ENCODE measurements around the gene DYRK4.
A peak's percentile ranks its signal among the peaks of the same experiment; 100 is the strongest.

The DYRK4 gene

DNA sequence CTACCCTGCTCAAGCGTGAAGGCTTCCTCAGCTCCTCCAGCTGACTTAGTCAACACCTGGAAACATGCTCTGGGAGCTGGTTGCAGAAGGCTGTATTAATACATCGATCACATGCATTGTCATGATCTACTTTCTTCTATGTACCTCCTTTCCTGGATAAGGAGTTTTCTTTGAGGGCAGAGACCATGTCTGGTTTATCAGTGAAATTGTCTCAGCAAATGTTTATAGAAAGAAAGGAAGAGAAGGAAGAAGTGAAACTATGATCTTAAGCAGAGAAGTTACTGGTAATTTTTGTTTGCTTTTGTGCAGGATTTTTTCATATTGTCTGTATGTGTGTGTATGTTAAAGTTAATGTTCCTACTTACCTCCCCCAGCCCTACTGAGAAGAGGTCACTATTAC, 4.5 kb downstream of the DYRK4 start:
- no peak for DNase-seq

DNA sequence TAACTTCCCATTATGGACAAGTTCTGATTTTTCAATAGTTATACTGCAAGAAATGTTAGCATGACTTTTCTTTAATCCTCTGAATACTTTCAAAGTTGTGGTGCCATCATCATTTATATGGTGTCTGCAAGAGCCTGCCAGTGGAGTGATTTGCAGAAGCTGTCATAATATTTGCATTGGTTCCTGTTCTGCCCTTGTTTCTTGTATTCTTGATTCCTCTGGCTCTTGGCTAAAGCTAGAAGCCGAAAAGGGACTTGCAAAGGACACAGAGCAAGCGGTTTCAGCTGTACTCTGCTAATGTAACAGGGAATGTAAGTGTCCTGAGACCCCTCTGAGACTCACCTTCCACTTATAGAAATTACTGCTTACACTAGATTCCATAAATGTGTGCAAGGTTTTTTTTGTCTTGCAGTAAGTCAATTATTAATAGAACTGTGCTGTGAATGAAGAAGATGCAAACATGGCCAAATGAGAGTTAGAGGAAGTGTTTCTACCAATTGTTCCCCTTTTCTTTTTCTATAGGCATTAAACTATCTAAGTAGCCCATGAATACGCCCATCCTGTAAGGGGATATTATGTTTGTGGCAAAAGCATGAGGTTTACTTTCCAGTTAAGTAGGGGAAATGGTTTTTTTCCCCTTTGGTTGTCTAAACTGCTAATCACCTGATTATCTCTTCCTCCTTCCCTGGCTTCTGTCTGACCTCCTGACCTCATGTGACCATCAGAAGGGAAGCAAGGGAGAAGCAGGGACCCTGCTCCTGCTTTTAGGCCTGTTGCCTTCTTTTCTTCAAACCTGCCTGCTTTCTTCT, 5.3 kb downstream of the DYRK4 start:
- DNase-seq, result no peak

DNA sequence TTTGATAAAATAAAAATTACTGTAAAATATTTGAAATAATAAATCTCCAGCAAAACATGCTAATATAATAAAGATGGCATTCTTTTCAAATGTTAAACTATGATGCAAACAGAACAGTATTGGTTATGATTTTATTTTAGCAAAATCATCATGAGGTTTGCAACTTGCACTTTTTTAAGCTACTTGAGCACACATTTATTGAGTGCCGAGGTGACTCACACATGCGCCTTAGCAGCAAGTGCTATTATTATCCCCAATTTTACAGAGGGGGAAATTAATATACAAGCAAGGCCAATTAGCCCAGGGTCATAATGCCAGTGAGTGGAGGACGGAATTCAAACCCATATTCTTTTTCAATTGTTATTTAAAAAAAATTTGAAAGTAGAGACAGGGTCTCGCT, 7.3 kb downstream of the DYRK4 start:
- no peak for DNase-seq

DNA sequence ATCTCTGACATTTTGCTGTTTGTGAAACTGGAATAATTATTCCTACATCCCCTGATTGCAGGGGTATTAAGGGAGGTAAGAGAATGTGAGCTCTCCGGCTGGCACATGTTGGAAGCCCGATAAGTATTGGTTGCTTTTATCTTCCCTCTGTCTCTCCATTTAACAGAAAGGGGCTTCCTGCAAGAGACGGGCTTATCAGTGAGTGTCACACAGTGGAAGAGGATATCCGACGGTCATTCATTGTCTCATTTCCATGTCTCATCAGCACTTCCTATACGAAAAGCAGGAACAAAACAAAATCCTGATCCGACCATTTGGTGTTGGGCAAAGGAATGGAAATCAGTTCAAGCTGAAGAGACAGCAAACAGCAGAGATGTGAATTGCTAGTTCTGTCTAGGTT, 10.7 kb downstream of the DYRK4 start:
- no peak for DNase-seq

DNA sequence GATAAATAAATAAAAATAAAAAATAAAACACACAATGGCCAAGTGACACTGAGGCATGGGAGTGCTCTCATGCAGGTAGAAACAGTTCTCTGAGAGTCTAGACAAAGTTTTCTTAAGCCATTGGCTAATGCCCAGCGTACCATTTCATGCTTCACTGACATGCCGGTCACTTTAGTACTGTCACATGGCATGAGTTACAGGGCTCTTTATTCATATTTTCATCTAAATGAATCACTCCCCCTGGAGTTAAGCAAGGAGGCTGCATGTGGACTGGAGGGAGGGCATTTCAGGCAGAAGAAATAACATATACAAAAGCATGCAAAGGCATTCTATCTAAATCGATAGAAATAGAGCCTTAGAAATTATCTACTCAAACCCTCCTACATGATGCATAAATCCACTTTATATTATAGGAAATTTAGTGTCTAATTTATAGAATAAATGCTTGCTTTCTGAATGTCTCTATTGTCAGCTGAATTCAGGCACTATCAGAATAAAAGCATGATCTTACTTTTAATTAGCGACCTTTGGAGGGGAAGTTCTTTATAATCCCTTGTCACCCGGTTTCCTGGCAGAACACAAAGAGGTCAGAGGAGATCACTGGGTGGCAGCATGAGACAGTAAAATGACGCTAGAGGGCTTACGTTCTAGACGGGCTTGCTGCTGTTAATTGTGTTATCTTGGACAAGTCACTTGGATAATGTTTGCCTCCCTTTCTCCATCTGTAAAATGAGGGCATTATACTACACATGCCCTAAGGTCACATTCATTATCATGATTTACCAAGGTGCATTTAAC, 17.5 kb downstream of the DYRK4 start:
- DNase-seq, result no peak

DNA sequence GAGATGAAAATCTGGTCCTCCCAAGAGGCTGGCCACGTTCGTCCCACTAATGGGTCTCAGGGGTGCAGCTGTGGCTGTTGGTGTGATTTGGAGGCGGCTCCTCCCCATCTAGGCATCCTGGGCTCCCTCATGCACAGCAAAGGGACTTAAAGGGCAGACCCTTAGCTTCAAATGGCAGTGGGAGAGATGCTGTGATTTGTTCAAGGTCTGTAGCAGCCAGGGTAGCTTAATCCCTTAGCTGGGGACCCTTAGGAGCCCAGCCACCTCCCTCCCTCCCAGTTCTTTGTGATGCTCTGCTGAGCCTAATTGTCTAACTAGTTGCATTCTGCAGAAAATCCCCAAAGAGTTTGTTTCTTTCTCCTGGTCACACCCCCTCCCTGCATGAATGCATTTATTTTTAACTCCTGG, 18.3 kb downstream of the DYRK4 start:
- DNase-seq, result no peak

DNA sequence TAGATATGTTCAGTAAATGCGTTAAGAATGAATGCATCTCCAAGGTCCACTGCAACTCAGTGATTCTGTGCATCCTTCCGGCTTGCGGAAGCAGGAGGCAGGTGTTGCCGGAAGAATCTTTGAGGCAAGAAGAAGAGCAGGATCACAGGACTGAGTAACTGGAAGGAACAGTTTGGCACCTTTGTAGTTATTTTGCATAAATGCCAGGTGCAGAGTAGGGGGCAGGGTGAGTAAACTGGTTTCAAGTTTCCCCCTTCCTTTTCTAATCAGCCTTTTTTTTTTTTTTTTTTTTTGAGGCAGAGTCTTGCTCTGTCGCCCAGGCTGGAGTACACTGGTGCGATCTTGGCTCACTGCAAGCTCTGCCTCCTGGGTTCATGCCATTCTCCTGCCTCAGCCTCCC, 22.3 kb downstream of the DYRK4 start:
- DNase-seq, result no peak

DNA sequence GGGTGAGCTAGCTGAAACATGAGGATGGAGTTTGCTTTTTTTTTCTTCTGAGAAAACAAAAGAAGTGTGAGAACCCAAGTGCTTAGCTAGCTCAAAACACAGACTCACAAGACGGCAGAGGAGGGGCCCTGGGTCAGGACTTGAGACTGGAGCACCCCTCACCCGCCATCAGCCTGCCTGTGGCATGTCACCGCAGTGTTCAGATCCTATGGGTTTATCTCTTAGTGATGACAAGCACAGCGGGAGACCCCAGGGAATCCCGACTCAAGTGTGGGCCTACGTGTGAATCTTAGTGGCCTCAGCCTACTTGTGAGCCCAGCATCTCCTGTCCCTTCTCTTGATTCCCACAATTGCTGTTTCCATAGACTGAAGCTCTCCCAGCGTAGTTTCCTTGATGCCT, 22.9 kb downstream of the DYRK4 start:
- no peak for DNase-seq

DNA sequence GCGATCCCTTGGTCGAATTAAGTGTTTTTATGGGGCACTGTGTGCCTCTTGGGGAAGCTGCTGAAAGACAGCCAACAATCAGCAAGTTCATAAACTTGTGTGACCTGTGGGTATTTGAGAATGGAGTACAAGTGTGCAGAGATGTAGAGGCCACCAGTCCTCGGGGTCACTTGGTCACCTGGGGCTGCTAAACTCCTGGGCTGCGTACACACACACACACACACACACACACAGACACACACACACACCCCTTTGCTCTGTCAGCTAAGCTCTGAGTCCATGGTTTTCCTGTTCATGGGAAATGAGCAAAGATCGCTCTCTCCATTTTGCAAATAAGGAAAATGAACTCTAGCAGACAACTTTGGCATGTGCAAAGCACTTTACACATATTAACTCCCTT, 24.5 kb downstream of the DYRK4 start:
- no peak for DNase-seq

DNA sequence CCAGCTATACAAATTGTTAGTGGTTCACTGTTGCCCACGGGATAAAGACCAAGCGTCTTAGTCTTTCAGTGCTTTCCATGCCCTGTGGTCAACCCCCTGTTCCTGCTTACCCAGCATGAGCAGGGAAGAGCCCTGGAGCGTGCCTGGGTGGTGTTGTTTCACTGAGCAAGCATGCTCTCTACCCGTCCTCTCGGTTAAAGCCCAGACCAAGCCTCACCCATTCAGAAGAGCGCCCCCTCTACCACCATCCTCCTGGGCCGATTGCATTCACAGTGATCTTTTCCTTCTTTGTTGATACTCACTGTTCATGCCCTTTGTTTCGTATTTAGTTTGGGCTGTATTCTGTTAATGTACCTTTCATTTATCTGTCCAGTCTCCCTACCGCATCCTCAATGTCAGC, 25.1 kb downstream of the DYRK4 start:
- no peak for DNase-seq

DNA sequence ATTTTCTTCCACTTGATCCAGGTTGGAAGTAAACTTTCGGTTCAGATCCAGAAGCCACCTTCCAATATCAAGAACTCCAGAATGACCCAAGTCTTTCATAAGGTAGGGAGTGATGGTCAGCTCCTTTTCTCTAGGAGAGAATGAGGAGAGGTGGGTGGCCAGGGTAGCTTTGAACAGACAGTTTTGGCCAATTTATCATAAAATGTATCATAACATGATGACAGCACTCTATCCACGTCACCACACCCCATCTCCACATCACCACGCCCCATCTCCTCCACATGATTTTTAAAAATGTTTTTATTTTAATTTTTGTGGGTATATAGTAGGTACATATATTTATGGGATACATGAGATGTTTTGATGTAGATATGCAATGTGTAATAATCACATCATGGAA, 26.9 kb downstream of the DYRK4 start:
- DNase-seq, result no peak

DNA sequence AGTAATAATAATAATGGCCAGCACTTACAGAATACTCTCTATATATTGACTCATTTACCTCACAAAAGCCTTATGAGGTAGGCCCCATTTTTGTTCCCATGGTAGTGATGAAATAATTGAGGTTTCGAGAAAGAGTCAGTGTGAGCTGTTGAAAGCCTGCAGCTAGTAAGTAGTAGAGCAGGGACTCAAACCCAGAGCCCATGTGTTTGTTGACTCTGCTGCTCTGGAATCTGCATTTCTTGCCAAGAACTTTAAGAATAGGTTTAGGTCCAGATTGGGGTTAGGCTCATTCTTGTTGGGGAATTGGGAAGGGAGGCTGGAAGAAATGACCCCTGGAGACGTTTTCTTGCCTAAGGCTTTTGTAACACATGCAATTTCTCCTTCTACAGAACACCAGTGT, 27.9 kb downstream of the DYRK4 start:
- no peak for DNase-seq

DNA sequence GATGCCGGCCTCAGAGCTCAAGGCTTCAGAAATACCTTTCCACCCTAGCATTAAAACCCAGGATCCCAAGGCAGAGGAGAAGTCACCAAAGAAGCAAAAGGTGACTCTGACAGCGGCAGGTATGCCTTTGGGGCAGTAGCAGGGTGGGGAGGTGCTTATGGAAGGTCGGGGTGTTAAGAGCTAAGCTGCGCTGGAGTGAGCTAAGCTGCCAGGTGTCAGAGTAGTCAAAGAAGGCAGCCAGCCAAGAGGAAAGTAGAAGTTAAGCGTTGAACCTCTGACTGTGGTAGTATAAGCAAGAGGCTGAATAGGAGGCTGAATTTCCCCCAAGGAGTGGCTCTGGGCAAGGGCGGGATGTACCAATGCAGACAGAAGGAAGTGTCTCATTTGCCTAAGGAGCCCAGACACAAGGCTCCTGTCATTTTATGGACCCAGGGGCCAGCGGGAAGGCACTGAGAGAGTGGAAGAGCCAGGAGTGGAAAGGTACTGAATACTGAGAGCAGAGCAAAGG, 29.2 kb downstream of the DYRK4 start:
- DNase-seq, result no peak

DNA sequence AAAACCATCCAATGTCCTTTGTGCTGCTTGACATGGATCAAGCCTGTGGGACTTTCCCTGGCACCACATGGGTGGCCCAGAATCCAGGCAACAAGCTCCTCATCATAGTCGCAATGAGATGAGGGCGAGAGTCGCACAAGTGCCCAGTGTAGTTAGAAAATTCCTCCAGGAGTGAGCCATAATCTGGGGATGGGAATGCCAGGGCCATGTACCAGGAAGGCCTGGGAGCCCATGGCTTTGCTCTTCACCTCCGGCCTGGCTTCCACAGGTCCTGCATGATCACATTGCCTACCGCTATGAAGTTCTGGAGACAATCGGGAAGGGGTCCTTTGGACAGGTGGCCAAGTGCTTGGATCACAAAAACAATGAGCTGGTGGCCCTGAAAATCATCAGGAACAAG, 33.9 kb downstream of the DYRK4 start:
- no peak for DNase-seq

DNA sequence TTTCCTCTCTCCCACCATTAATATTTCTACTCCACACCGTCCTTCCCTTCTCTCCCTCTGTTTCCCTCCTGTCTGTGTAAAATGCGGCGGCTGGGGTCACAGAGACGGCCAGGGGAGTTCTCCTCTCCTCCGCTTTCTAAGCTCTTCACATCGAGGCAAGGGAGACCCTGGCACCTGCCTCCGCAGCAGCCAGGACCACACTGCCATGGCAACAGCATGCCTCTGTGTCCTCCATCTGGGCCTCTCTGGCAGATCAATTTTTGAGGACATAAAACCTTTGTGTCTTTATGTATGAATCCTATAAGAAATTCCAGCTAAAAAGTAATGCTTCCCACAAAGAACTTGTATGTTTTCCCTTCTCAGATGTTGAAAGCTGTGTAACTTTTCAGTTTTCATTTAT, 41.4 kb downstream of the DYRK4 start:
- no peak for DNase-seq

DNA sequence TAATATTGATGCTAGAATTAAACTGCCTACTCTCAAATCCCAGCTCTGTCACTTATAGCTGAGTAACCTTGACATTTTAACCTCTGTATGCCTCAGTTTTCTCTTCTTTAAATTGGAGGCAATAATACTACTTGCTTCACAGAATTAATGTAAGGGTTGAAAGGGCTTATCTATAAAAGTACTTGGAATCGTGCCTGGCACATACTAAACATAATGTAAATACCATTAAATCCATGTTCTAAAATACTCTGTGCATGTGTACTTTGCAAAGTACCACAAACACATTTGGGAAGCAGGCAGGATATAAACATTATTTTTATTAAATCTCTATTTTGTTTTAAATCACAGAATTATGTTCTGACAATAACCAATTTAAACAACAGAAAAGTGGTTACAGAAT, 41.9 kb downstream of the DYRK4 start:
- DNase-seq, result no peak

DNA sequence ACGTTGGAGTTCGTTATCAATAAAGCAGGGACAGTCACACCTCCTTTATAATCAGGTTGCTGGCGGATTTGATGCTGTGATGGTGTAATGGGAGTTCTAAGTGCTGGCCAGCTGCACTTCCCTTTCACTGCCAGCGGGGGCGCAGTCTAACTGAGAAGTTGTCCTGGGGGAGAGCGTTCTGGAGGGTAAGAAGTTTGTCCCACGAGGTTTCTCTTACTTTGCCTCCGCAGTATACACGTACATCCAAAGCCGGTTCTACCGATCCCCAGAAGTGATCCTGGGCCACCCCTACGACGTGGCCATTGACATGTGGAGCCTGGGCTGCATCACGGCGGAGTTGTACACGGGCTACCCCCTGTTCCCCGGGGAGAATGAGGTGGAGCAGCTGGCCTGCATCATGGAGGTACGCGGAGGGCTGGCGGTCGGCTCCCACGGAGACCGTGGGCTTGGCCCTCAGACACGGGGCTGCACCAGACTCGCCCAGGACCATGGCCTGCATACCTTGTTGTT, 42.7 kb downstream of the DYRK4 start:
- DNase-seq, result peak; percentile 84

DNA sequence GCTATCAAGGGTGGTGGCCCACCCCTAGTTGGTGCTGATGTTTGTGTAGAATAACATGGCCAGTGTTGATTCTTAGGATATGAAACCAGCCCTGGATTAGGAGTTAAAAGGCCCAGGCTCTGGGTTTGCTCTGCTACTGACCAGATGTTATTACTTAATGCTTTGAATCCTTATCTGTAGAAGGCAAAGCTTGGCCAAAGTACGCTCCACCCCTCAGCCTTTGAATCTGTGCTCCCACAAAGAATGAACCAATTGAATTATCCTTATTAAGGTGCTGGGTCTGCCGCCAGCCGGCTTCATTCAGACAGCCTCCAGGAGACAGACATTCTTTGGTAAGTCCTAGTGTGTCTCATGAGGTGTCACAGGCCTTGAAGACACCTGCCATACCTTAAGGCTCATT, 45.0 kb downstream of the DYRK4 start:
- no peak for DNase-seq

DNA sequence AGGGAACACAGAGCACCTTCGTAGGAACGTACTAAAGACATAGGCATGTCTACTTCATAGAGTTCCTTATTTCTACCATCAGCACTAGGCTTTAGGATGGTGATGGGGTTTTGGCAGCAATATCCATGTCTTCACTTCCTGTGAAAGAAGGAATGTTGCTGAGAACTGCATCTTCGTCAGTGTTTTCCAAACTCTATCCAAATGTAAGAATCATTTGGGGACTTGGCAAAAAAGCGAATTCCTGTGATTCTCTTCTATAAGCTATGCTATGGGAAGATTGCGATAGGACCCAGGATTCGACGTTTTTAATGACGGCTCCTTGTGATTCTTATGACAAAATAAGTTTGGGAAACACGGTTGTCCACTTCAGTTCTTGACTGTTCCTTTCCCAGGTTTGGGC, 47.1 kb downstream of the DYRK4 start:
- DNase-seq, result no peak

DNA sequence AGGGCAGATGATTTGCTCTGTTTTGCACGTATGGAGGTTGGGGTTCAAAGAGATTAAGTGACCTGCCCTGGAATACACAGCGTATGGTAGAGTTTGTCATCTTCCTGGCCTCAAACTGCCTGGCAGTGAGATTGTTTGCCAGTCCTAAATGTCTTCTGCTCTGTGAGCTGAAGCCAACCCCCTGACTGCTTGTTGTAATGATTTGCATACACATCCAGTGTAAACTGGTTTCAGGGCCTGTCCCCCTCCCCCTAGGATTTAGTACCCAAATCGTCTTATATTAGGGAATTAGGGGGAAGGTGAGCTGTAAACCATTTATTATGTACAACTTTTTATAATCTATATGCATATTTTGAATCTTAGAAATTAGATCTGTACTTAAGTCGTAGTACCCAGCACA, 48.5 kb downstream of the DYRK4 start:
- DNase-seq, result no peak

DNA sequence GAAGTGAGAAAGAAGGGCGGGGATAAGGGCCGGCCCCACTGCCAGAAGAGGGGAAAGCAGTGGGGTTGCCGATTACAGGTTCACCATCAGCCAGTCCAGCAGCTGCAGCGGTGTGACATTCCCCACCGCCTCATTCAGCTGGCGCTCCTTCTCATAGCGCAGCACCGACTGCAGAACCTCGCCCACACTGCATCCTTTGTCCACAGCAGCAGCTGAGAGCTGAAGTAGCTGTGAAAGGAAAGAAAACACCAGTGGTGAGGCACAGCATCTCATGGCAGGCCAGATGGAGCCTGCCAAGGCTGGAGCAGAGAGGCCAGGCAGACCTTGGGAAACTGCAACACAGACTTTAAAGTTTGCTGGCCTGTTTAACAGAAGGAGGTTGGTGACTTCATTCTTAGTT, 53.7 kb downstream of the DYRK4 start:
- DNase-seq, result no peak

DNA sequence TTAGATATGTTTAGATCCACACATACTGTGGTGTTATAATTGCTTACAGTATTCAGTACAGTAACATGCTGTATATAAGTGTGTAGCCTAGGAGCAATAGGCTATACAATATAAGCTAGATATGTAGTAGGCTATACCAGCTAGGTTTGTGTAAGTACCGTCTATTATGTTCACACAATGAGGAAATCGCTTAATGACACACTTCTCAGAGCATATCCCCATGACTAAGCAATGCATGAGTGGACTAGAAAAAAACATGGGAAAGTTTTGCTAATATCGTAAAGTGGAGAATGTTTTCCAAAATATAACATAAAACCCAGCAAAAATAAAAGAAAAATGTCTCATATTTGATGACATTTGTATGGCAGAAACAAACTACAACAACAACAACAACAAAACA, 59.5 kb downstream of the DYRK4 start:
- no peak for DNase-seq

DNA sequence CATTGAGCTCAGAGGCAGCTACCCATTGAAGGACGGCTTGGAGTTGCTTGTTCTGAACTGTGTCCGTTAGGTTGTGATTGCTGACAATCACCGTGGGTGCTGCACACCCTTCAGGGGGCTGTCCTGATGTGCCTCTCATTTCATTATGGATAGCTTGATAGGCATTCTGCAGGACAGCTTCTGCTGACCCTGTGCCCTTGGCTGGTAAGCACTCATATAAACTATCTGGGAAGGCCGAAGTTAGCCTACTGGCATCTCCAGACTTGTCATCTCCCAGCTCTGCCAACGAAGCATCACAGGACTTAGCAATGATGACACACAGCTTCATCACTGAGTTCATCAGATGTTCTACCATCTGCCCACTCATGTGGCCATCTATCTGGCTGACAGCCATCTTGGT, 64.5 kb downstream of the DYRK4 start:
- DNase-seq, result no peak

DNA sequence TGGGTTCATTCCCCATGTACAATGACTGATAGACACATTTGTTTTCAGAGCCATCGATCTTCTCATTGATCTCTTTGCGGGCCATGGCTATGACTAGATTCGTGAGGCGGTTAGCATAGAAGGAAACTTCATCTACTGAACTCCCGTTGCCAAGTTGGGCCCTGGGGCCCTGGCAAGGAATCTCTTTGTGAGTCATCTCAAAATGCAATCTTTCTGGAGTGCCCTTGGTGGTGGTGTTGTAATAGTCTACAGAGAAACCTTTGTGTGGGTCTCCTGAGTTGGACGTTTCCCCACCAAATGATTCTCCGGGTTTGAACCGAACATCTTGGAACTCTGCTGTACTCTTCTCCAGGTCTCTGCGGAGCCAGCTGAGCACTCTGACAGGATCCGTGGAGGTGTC, 66.4 kb downstream of the DYRK4 start:
- no peak for DNase-seq

All from CD4-positive, alpha-beta T cell treated with Interleukin-4 for 4 hours (primary cell).